Esophagus muscularis mucosa (tissue), 4 donors: ENCODE results near the gene CCR8.

Experiments
- CTCF ChIP-seq, 3 experiments: fragments of 200-600 bp in 2 of 3; fragments of 450-650 bp in 1 of 3; sonication (generic) in 2 of 3; IDR thresholded peaks; one replicate each; pipeline ENCODE4 v1.5.1; 2017 to 2019; ENCODE audit warnings: antibody characterized with exemption in 3 of 3, mild to moderate bottlenecking in 2 of 3, moderate library complexity in 1 of 3
- EP300 ChIP-seq: sonication (generic); formaldehyde crosslinking; IDR thresholded peaks from one replicate; pipeline ENCODE4 v1.6.1; 2017; ENCODE audit warnings: antibody characterized with exemption
- POLR2A ChIP-seq: fragments of 450-650 bp; IDR thresholded peaks from one replicate; pipeline ENCODE4 v1.6.1; 2017; ENCODE audit warnings: antibody characterized with exemption, moderate library complexity, mild to moderate bottlenecking, low read depth
- POLR2AphosphoS5 ChIP-seq, 2 donors: sonication (generic); formaldehyde crosslinking; IDR thresholded peaks; one replicate each; pipeline ENCODE4 v1.6.1; 2017; ENCODE audit warnings: antibody characterized with exemption in 2 of 2

- TF ChIP-seq POLR2A (no peak), CTCF (IDR thresholded peaks at IDR 0.05) (no peak), POLR2AphosphoS5 (IDR thresholded peaks at IDR 0.05) (no peak), EP300 (no peak)
Measured at GRCh38 chr3:39339086-39339485, 9.6 kb downstream of the CCR8 start.
